H1 (cell line): ENCODE measurements around the gene TCFL5. TPM values are rescaled to one million over a fixed set of nuclear protein-coding genes. Genes with fewer than 3 reads are reported as not detected.

ENCODE experiments used
- CTCF ChIA-PET: fragments of 300-600 bp; sonication (Branson Sonifier 250); formaldehyde crosslinking; loops from one replicate; lab custom pipeline; 2021; ENCODE audit not compliant: partially characterized antibody; lab: Charles Lee
- POLR2A ChIA-PET: fragments of 300-600 bp; sonication (Branson Sonifier 250); formaldehyde crosslinking; loops from one replicate; lab custom pipeline; 2021; ENCODE audit warnings: inconsistent platforms; ENCODE audit not compliant: partially characterized antibody; lab: Charles Lee
- DNase-seq, 2 experiments: peaks; one replicate each; pipeline versions ENCODE4 v3.0.0 to v3.0.0-alpha.2; 2010 to 2022; ENCODE audit warnings: low spot score in 2 of 2, low read depth in 1 of 2, mixed read lengths in 1 of 2
- FAIRE-seq: peaks from 2 replicates; lab custom pipeline; 2011; peaks lifted over from hg19 to GRCh38; lab: Jason Lieb, UNC
- H2AFZ ChIP-seq: 2 replicates; pipeline ENCODE4 v1.8.1; 2012; ENCODE audit warnings: low read length, inconsistent platforms
- H2AK5ac ChIP-seq: 2 replicates; pipeline ENCODE4 v1.6.1; 2013; ENCODE audit warnings: low read depth, low read length
- H2BK120ac ChIP-seq: replicated peaks from 2 replicates; pipeline ENCODE3; 2013; ENCODE audit warnings: low read depth, low read length, inconsistent platforms
- H2BK12ac ChIP-seq: 2 replicates; pipeline ENCODE4 v1.6.1; 2013; ENCODE audit warnings: low read depth, low read length
- H2BK15ac ChIP-seq: 2 replicates; pipeline ENCODE4 v1.6.1; 2013; ENCODE audit warnings: low read length
- H2BK20ac ChIP-seq: 2 replicates; pipeline ENCODE4 v1.6.1; 2013; ENCODE audit warnings: low read length
- H2BK5ac ChIP-seq: 2 replicates; pipeline ENCODE4 v1.6.1; 2013; ENCODE audit warnings: low read depth, low read length
- H3K14ac ChIP-seq: 2 replicates; pipeline ENCODE4 v1.6.1; 2013; ENCODE audit warnings: inconsistent platforms; ENCODE audit not compliant: insufficient read length
- H3K18ac ChIP-seq: 2 replicates; pipeline ENCODE4 v1.6.1; 2013; ENCODE audit warnings: low read length; ENCODE audit errors: extremely low read depth
- H3K23ac ChIP-seq: 2 replicates; pipeline ENCODE4 v1.6.1; 2013; ENCODE audit warnings: inconsistent platforms; ENCODE audit not compliant: insufficient read length
- H3K23me2 ChIP-seq: 2 replicates; pipeline ENCODE4 v1.6.1; 2013; ENCODE audit warnings: low read depth, low read length
- H3K27ac ChIP-seq: 2 replicates; pipeline ENCODE4 v1.6.1; 2011; ENCODE audit warnings: low read depth, low read length, inconsistent platforms
- H3K27me3 ChIP-seq, 4 experiments: replicated peaks in 1 of 4; 1 replicate in 1 of 4; 2 replicates in 3 of 4; pipeline versions ENCODE4 v1.6.1 to v1.8.1; 2011 to 2013; ENCODE audit warnings: low read length in 3 of 4, mild to moderate bottlenecking in 3 of 4, inconsistent platforms in 2 of 4, mixed read lengths in 2 of 4, moderate library complexity in 1 of 4; ENCODE audit not compliant: control insufficient read depth in 3 of 4, insufficient read depth in 3 of 4; ENCODE audit errors: extremely low read depth in 1 of 4
- H3K36me3 ChIP-seq, 4 experiments: 2 replicates each; pipeline versions ENCODE4 v1.6.1 to v1.8.1; 2011 to 2013; ENCODE audit warnings: mild to moderate bottlenecking in 4 of 4, low read length in 3 of 4, moderate library complexity in 2 of 4, control low read depth in 1 of 4, inconsistent platforms in 1 of 4; ENCODE audit not compliant: insufficient read depth in 4 of 4, control insufficient read depth in 2 of 4
- H3K4ac ChIP-seq: replicated peaks from 2 replicates; pipeline ENCODE3; 2013; ENCODE audit warnings: low read length, low read depth, mixed read lengths, inconsistent platforms; ENCODE audit not compliant: insufficient read length
- H3K4me1 ChIP-seq, 4 experiments: replicated peaks in 1 of 4; 1 replicate in 1 of 4; 2 replicates in 3 of 4; pipeline versions ENCODE4 v1.6.1 to v1.8.1; 2011 to 2013; ENCODE audit warnings: low read length in 3 of 4, inconsistent platforms in 2 of 4, mixed read lengths in 1 of 4; ENCODE audit not compliant: insufficient read depth in 4 of 4, control insufficient read depth in 3 of 4
- H3K4me2 ChIP-seq, 2 experiments: 2 replicates each; pipeline versions ENCODE4 v1.6.1 to v1.8.1; 2011 to 2013; ENCODE audit warnings: low read depth in 2 of 2, low read length in 2 of 2, control low read depth in 1 of 2, inconsistent platforms in 1 of 2, mild to moderate bottlenecking in 1 of 2; ENCODE audit not compliant: insufficient read depth in 1 of 2
- H3K4me3 ChIP-seq, 4 experiments: fragments of 200-600, 300-600 bp in 1 of 4; sonication (generic), shearing (Covaris generic), sonication (Bioruptor Twin) in 1 of 4; 2 replicates each; pipeline versions ENCODE4 v1.5.1 to v1.8.1; 2011 to 2016; ENCODE audit warnings: low read length in 4 of 4, low read depth in 3 of 4, control low read depth in 2 of 4, inconsistent platforms in 2 of 4, mild to moderate bottlenecking in 2 of 4, mixed read lengths in 1 of 4, moderate library complexity in 1 of 4; ENCODE audit not compliant: insufficient read depth in 2 of 4; ENCODE audit errors: extremely low read depth in 1 of 4
- H3K56ac ChIP-seq: replicated peaks from 2 replicates; pipeline ENCODE3; 2013; ENCODE audit warnings: low read depth, mild to moderate bottlenecking, mixed read lengths, low read length, inconsistent platforms; ENCODE audit not compliant: insufficient read length
- H3K79me1 ChIP-seq: 2 replicates; pipeline ENCODE4 v1.6.1; 2013; ENCODE audit warnings: low read depth, low read length, control low read depth
- H3K79me2 ChIP-seq, 2 experiments: 2 replicates each; pipeline versions ENCODE4 v1.6.1 to v1.8.1; 2012 to 2013; ENCODE audit warnings: low read length in 2 of 2, mild to moderate bottlenecking in 2 of 2, inconsistent platforms in 1 of 2; ENCODE audit not compliant: insufficient read depth in 2 of 2, control insufficient read depth in 1 of 2
- H3K9ac ChIP-seq, 4 experiments: replicated peaks in 1 of 4; 1 replicate in 1 of 4; 2 replicates in 3 of 4; pipeline versions ENCODE4 v1.6.1 to v1.8.1; 2011 to 2013; ENCODE audit warnings: low read depth in 3 of 4, low read length in 3 of 4, control low read depth in 2 of 4, mild to moderate bottlenecking in 2 of 4, moderate library complexity in 2 of 4, inconsistent platforms in 1 of 4; ENCODE audit errors: extremely low read depth in 1 of 4
- H3K9me3 ChIP-seq, 2 experiments: 2 replicates each; pipeline versions ENCODE4 v1.6.1 to v1.8.1; 2012 to 2013; ENCODE audit warnings: mild to moderate bottlenecking in 2 of 2, moderate library complexity in 2 of 2, control low read depth in 1 of 2, inconsistent platforms in 1 of 2, low read depth in 1 of 2, low read length in 1 of 2, mixed read lengths in 1 of 2; ENCODE audit not compliant: insufficient read depth in 2 of 2
- H4K20me1 ChIP-seq, 2 experiments: replicated peaks in 1 of 2; 2 replicates each; pipeline versions ENCODE3 to v1.8.1; 2011 to 2013; ENCODE audit warnings: inconsistent platforms in 2 of 2, low read length in 2 of 2, mild to moderate bottlenecking in 1 of 2; ENCODE audit not compliant: insufficient read depth in 2 of 2, control insufficient read depth in 1 of 2
- H4K5ac ChIP-seq: 2 replicates; pipeline ENCODE4 v1.6.1; 2013; ENCODE audit warnings: low read length, low read depth, mixed read lengths, inconsistent platforms; ENCODE audit not compliant: insufficient read length
- H4K8ac ChIP-seq: 2 replicates; pipeline ENCODE4 v1.8.0; 2013; ENCODE audit warnings: mild to moderate bottlenecking, moderate library complexity, low read length, inconsistent platforms; ENCODE audit not compliant: insufficient read depth; ENCODE audit errors: extremely low read depth
- H4K91ac ChIP-seq: replicated peaks from 2 replicates; pipeline ENCODE3; 2013; ENCODE audit warnings: low read length, mixed read lengths, inconsistent platforms; ENCODE audit not compliant: insufficient read length
- BCL11A ChIP-seq, 2 experiments: IDR thresholded peaks; one replicate each; pipeline ENCODE4 v1.6.1; 2011; ENCODE audit warnings: low read depth in 2 of 2, low read length in 2 of 2, mild to moderate bottlenecking in 2 of 2
- EGR1 ChIP-seq: IDR thresholded peaks from 2 replicates; pipeline ENCODE4 v1.6.1; 2011; ENCODE audit warnings: low read depth, low read length, borderline replicate concordance
- HDAC2 ChIP-seq, 2 experiments: fragments of 300-600 bp in 1 of 2; sonication (generic) in 1 of 2; IDR thresholded peaks; 2 replicates each; pipeline ENCODE4 v1.6.1; 2011 to 2012; ENCODE audit warnings: low read depth in 2 of 2, low read length in 2 of 2, mild to moderate bottlenecking in 2 of 2, moderate library complexity in 2 of 2, borderline replicate concordance in 1 of 2, inconsistent platforms in 1 of 2
- MAFK ChIP-seq: IDR thresholded peaks from 2 replicates; pipeline ENCODE4 v1.6.1; 2012; ENCODE audit warnings: low read depth, mild to moderate bottlenecking, improper control_type of control experiment, low read length
- SIN3A ChIP-seq, 2 experiments: IDR thresholded peaks in 1 of 2; conservative IDR thresholded peaks in 1 of 2; 2 replicates each; pipeline ENCODE4 v1.6.1; 2011 to 2012; ENCODE audit warnings: low read length in 2 of 2, improper control_type of control experiment in 1 of 2, low read depth in 1 of 2, mild to moderate bottlenecking in 1 of 2
- SRF ChIP-seq: IDR thresholded peaks from 2 replicates; pipeline ENCODE4 v1.6.1; 2011; ENCODE audit warnings: mild to moderate bottlenecking, low read depth, low read length, moderate library complexity
- TAF1 ChIP-seq: IDR thresholded peaks from 2 replicates; pipeline ENCODE4 v1.6.1; 2011; ENCODE audit warnings: mild to moderate bottlenecking, low read depth, low read length
- TAF7 ChIP-seq: optimal IDR thresholded peaks from 2 replicates; pipeline ENCODE3; 2011; ENCODE audit warnings: low read depth, mild to moderate bottlenecking, inconsistent platforms, low read length, moderate library complexity, borderline replicate concordance
- WGBS, 2 experiments: shearing (Covaris generic) in 1 of 2; methylation state at CpG; one replicate each; pipeline versions ENCODE4 v1.1.6 to v1.1.7; 2013 to 2015; ENCODE audit warnings: low lambda C conversion rate in 2 of 2, mixed read lengths in 2 of 2, inconsistent platforms in 1 of 2, low coverage in 1 of 2, missing lambda C conversion rate in 1 of 2; ENCODE audit not compliant: insufficient replicate concordance in 2 of 2, insufficient coverage in 1 of 2, insufficient read length in 1 of 2; ENCODE audit errors: extremely low coverage in 1 of 2, missing lambda C conversion rate in 1 of 2; 5-methylcytosine and 5-hydroxymethylcytosine counted together
- polyA plus RNA-seq, 7 experiments: library from polyadenylated mRNA; depleted of rRNA in 3 of 7; stranded (reverse) in 5 of 7; unstranded in 2 of 7; fragments of >200 nt in 5 of 7; fragments of 200-250 nt in 2 of 7; gene quantifications; 1 replicate in 5 of 7; 2 replicates in 1 of 7; 4 replicates in 1 of 7; pipeline versions ENCODE4 v1.2.1 to v1.2.3, GENCODE V29; 2011 to 2013; ENCODE audit warnings: missing spikeins in 2 of 7, mixed read lengths in 2 of 7
- total RNA-seq: library from RNA; stranded (reverse); fragmentation: NEBNext Ultra II Directional; extraction: Animal tissue kit (Norgen Biotek cat#: 25700); gene quantifications from 2 replicates; pipeline ENCODE4 v1.2.1, GENCODE V29; 2021
- TF ChIP-seq, protein P1 (sequence below): IDR thresholded peaks from 2 replicates; pipeline ENCODE4 v1.6.1; 2012; ENCODE audit warnings: inconsistent platforms

Gene TCFL5
- total and polyA plus RNA-seq, 2 of the 8 experiments (the other 6 are each of a cell fraction or from before 2014, with no cell fraction given), result 6.2 to 15.0 TPM

DNA sequence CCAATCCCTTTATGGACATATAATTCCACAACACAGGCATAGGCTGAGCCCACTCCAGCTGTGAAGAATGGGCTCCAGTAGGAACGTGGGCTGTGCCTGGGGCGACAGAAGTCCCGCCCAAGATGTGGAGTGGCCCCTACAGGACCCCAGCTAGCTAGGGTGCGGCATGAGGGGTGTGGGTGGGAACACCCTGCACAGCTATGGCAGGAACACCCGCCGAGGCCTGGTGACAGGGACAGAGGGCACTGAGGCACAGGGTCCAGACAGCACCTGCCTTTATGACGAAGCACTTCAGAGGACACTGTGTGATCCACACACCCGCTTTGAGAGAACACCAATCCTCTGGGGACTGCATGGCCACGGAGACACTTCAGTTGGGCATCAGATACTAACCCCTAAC, 28.2 kb upstream of the TCFL5 start:
- TF ChIP-seq HDAC2 (IDR thresholded peaks at IDR 0.05; ENCODE audit: borderline replicate concordance in 1 of 2, low read depth in 2 of 2, low read length in 2 of 2), result no peak
- no peak for TF ChIP-seq MAFK
- TF ChIP-seq, protein P1, sequence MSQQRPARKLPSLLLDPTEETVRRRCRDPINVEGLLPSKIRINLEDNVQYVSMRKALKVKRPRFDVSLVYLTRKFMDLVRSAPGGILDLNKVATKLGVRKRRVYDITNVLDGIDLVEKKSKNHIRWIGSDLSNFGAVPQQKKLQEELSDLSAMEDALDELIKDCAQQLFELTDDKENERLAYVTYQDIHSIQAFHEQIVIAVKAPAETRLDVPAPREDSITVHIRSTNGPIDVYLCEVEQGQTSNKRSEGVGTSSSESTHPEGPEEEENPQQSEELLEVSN, result no peak
- no peak for TF ChIP-seq SIN3A (conservative IDR thresholded peaks at IDR 0.05 in 1 of 2, IDR thresholded peaks at IDR 0.05 in 1 of 2; ENCODE audit: low read depth in 1 of 2, low read length in 2 of 2)
- TF ChIP-seq EGR1, result no peak
- TF ChIP-seq SRF, result no peak
- no peak for TF ChIP-seq TAF1
- TF ChIP-seq TAF7, result no peak
- no peak for TF ChIP-seq BCL11A (IDR thresholded peaks at IDR 0.05; ENCODE audit: low read depth in 2 of 2, low read length in 2 of 2)
- H2BK120ac ChIP-seq, result no peak overlapping the region
- H3K4me3 ChIP-seq, result no peak overlapping the region
- peaks cover 0 to 3% of the 10 kb centered on the region in 2 experiments; a peak in 1 of 4 replicates for H3K9me3 ChIP-seq
- no peak overlapping the region for H4K5ac ChIP-seq
- FAIRE-seq, result no peak
- H4K20me1 ChIP-seq, result peaks cover 6 to 11% of the 10 kb centered on the region in 2 experiments
- no peaks in the 10 kb centered on the region for H3K23me2 ChIP-seq
- H3K23ac ChIP-seq, result no peak overlapping the region
- H2AK5ac ChIP-seq, result no peak overlapping the region
- H3K9ac ChIP-seq, result no peak overlapping the region; a peak in 1 of 7 replicates
- WGBS, 2 experiments, result 93% methylated on average over 9 of the region's 9 CpGs; no CpG with 5 or more reads in 1 of the 2 experiments
- no peak for DNase-seq
- H3K56ac ChIP-seq, result no peak overlapping the region
- no peak overlapping the region for H3K18ac ChIP-seq
- H3K79me2 ChIP-seq, result no peaks in the 10 kb centered on the region
- POLR2A ChIA-PET, result interaction anchor here (0.8 to 8.5 kb wide), 6 partner anchors 10 to 49 kb away, joined by 3 to 88 read pairs (median 3); no protein-coding TSS in a partner anchor
- H3K4ac ChIP-seq, result no peak overlapping the region
- no peak overlapping the region for H2BK5ac ChIP-seq
- no peak overlapping the region for H2BK12ac ChIP-seq
- CTCF ChIA-PET, result interaction anchor here (0.9 to 6.4 kb wide), 8 partner anchors 9 to 22 kb away, joined by 3 to 56 read pairs (median 5); no protein-coding TSS in a partner anchor
- no peak overlapping the region for H2BK15ac ChIP-seq
- H2BK20ac ChIP-seq, result no peak overlapping the region
- H3K4me1 ChIP-seq, result peaks cover 0 to 11% (median 3%) of the 10 kb centered on the region in 4 experiments; a peak in 3 of 7 replicates
- H3K79me1 ChIP-seq, result no peaks in the 10 kb centered on the region
- no peak overlapping the region for H2AFZ ChIP-seq
- no peak overlapping the region for H3K4me2 ChIP-seq
- peaks cover 53 to 80% (median 66%) of the 10 kb centered on the region in 4 experiments for H3K36me3 ChIP-seq
- H4K8ac ChIP-seq, result no peak overlapping the region
- H3K27ac ChIP-seq, result no peak overlapping the region
- H4K91ac ChIP-seq, result no peak overlapping the region
- no peak overlapping the region for H3K14ac ChIP-seq
- H3K27me3 ChIP-seq, result no peaks in the 10 kb centered on the region
